Measurements from ENCODE around the gene MALRD1.

DNA sequence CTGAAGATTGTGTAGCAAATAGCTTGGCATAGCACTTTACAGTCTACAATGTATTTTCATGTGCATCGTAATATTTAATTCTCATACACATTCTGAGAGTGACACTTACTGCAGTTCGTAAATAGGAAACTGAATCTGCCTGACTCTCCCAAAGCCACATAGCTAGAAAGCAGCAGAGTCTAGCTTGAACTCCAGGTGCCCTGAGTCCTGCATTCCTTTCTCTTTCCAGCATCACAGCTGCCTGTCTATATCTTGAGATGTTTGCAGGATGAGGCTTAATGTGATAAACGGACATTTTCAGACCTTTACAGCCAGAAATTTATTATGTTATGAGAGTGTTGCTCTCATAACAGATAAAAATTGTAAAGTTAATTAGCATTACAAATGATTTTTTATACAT, 634.8 kb downstream of the MALRD1 start:
- TF ChIP-seq, protein P1, sequence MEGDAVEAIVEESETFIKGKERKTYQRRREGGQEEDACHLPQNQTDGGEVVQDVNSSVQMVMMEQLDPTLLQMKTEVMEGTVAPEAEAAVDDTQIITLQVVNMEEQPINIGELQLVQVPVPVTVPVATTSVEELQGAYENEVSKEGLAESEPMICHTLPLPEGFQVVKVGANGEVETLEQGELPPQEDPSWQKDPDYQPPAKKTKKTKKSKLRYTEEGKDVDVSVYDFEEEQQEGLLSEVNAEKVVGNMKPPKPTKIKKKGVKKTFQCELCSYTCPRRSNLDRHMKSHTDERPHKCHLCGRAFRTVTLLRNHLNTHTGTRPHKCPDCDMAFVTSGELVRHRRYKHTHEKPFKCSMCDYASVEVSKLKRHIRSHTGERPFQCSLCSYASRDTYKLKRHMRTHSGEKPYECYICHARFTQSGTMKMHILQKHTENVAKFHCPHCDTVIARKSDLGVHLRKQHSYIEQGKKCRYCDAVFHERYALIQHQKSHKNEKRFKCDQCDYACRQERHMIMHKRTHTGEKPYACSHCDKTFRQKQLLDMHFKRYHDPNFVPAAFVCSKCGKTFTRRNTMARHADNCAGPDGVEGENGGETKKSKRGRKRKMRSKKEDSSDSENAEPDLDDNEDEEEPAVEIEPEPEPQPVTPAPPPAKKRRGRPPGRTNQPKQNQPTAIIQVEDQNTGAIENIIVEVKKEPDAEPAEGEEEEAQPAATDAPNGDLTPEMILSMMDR (IDR thresholded peaks at IDR 0.05; ENCODE audit: low read length) = no peak
- TF ChIP-seq EZH2 (IDR thresholded peaks at IDR 0.05; ENCODE audit: borderline replicate concordance, low read length) = no peak

Data from OCI-LY1 (cell line).